HepG2 (cell line): ENCODE measurements around the gene ANXA9. TPM values are rescaled to one million over a fixed set of nuclear protein-coding genes. Genes with fewer than 3 reads are reported as not detected.

Experiments used
- ATAC-seq: fragments of 200-7000 bp; cut with Tn5 transposase; 3 replicates; pipeline ENCODE4 v1.9.1; 2020; ENCODE audit warnings: mild to moderate bottlenecking, moderate library complexity
- BruUV-seq: library from RNA; stranded (reverse); fragments of 400-500 nt; replicated peaks from 2 replicates; lab custom pipeline; 2021; lab: Mats Ljungman, UMichigan
- CTCF ChIA-PET: fragments of 300-600 bp; formaldehyde crosslinking; extraction: SDS; loops from one replicate; lab custom pipeline; 2021; ENCODE audit warnings: low total read pairs, inconsistent platforms, low intra/inter-chr PET ratio; lab: Yijun Ruan, JAX
- POLR2A ChIA-PET: fragments of 350-600 bp; sonication (Branson Sonifier 250); formaldehyde crosslinking; loops from one replicate; lab custom pipeline; 2020; ENCODE audit warnings: antibody characterized with exemption, inconsistent platforms; lab: Yijun Ruan, JAX
- DNase-seq: peaks from one replicate; pipeline ENCODE4 v3.0.0-alpha.2; 2015; ENCODE audit warnings: low spot score
- FAIRE-seq: peaks from 3 replicates; lab custom pipeline; 2011; peaks lifted over from hg19 to GRCh38; lab: Jason Lieb, UNC
- H2AFZ ChIP-seq: one replicate; pipeline ENCODE4 v1.6.1; 2011; ENCODE audit warnings: low read length, inconsistent platforms
- H3K27ac ChIP-seq: fragments of 300-600 bp; 3 replicates; pipeline ENCODE4 v1.8.0; 2011; ENCODE audit warnings: mixed run types, mild to moderate bottlenecking, mixed read lengths, low read length, inconsistent platforms; ENCODE audit not compliant: insufficient read depth; ENCODE audit errors: extremely low read length
- H3K27me3 ChIP-seq, 2 experiments: fragments of 200-600 bp in 1 of 2; 2 replicates in 1 of 2; 3 replicates in 1 of 2; pipeline versions ENCODE4 v1.6.0 to v1.8.0; 2011; ENCODE audit warnings: low read length in 2 of 2, mild to moderate bottlenecking in 2 of 2, moderate library complexity in 2 of 2, inconsistent platforms in 1 of 2; ENCODE audit not compliant: insufficient read depth in 2 of 2, control insufficient read depth in 1 of 2
- H3K36me3 ChIP-seq, 2 experiments: fragments of 200-600 bp in 1 of 2; replicated peaks in 1 of 2; 2 replicates in 1 of 2; 3 replicates in 1 of 2; pipeline versions ENCODE4 v1.5.1 to v1.8.0; 2011; ENCODE audit warnings: low read length in 2 of 2, inconsistent platforms in 1 of 2; ENCODE audit not compliant: insufficient read depth in 2 of 2, control insufficient read depth in 1 of 2
- H3K4me1 ChIP-seq: 2 replicates; pipeline ENCODE4 v1.5.1; 2012; ENCODE audit warnings: low read length, inconsistent platforms; ENCODE audit not compliant: insufficient read depth
- H3K4me2 ChIP-seq: 2 replicates; pipeline ENCODE4 v1.6.0; 2011; ENCODE audit warnings: low read depth, low read length, inconsistent platforms
- H3K4me3 ChIP-seq, 3 experiments: fragments of 200-600 bp in 1 of 3; sonication (generic), shearing (Covaris generic) in 1 of 3; replicated peaks in 1 of 3; 2 replicates each; pipeline ENCODE4 v1.5.1; 2011 to 2016; ENCODE audit warnings: low read length in 3 of 3, inconsistent platforms in 2 of 3, low read depth in 2 of 3, mild to moderate bottlenecking in 2 of 3, control low read depth in 1 of 3, mixed read lengths in 1 of 3; ENCODE audit not compliant: insufficient read depth in 1 of 3
- H3K79me2 ChIP-seq: one replicate; pipeline ENCODE4 v1.6.1; 2011; ENCODE audit warnings: low read length, inconsistent platforms; ENCODE audit not compliant: insufficient read depth
- H3K9ac ChIP-seq: 2 replicates; pipeline ENCODE4 v1.6.0; 2011; ENCODE audit warnings: mild to moderate bottlenecking, low read depth, low read length, inconsistent platforms; ENCODE audit not compliant: insufficient read depth
- H3K9me3 ChIP-seq: 2 replicates; pipeline ENCODE4 v1.5.1; 2012; ENCODE audit warnings: mild to moderate bottlenecking, low read length
- H4K20me1 ChIP-seq: 2 replicates; pipeline ENCODE4 v1.6.0; 2011; ENCODE audit warnings: inconsistent platforms, mild to moderate bottlenecking, low read length, moderate library complexity; ENCODE audit not compliant: insufficient read depth
- ARNTL ChIP-seq: sonication (generic); formaldehyde crosslinking; IDR thresholded peaks from 2 replicates; pipeline ENCODE4 v1.4.0; 2020; ENCODE audit warnings: mild to moderate bottlenecking, missing genetic modification reagents
- PAWR ChIP-seq: sonication (generic); formaldehyde crosslinking; IDR thresholded peaks from 2 replicates; pipeline ENCODE4 v1.4.0; 2020; ENCODE audit warnings: missing genetic modification reagents, mild to moderate bottlenecking, borderline replicate concordance
- ZKSCAN8 ChIP-seq: IDR thresholded peaks from 2 replicates; pipeline ENCODE4 v1.6.1; 2016; ENCODE audit warnings: borderline replicate concordance, missing genetic modification reagents, missing compliant biosample characterization
- ZMYM2 ChIP-seq: sonication (generic); formaldehyde crosslinking; IDR thresholded peaks from 2 replicates; pipeline ENCODE4 v1.8.0; 2022; ENCODE audit warnings: mild to moderate bottlenecking, missing genetic modification reagents
- WGBS: methylation state at CpG from one replicate; pipeline ENCODE4 v1.1.6; 2017; ENCODE audit warnings: low lambda C conversion rate; 5-methylcytosine and 5-hydroxymethylcytosine counted together
- in situ Hi-C: cut with HindIII; loops from 2 replicates; pipeline ENCODE4 v1.10.0; 2017; ENCODE audit warnings: low pct_unique_long_range_greater_than_20kb; ENCODE audit not compliant: extremely low pct_ligation_motif_present
- intact Hi-C: fragments of 100-400 bp; cut with micrococcal nuclease; formaldehyde crosslinking; loops from one replicate; pipeline ENCODE4 v1.10.0; 2022; ENCODE audit not compliant: unreplicated experiment
- polyA plus RNA-seq, 8 experiments: library from polyadenylated mRNA; depleted of rRNA in 3 of 8; stranded (reverse) in 7 of 8; unstranded in 1 of 8; fragments of >200 nt; fragmentation: Illumina TruSeq in 4 of 8; extraction: Trizol in 4 of 8; gene quantifications; 2 replicates each; pipeline versions ENCODE4 v1.2.1 to v1.2.3, GENCODE V29; 2011 to 2016; ENCODE audit warnings: low read depth in 4 of 8, missing spikeins in 1 of 8, mixed read lengths in 1 of 8; ENCODE audit not compliant: insufficient read depth in 1 of 8
- total RNA-seq, 5 experiments: library from RNA; depleted of rRNA; stranded (reverse); fragments of >200 nt; fragmentation: Illumina TruSeq; extraction: Trizol; gene quantifications; 2 replicates each; pipeline ENCODE4 v1.2.3, GENCODE V29; 2016; ENCODE audit warnings: low read depth in 1 of 5
- TF ChIP-seq, protein P1 (sequence below): sonication (generic); formaldehyde crosslinking; IDR thresholded peaks from 2 replicates; pipeline ENCODE4 v1.5.0; 2020; ENCODE audit warnings: mild to moderate bottlenecking, missing genetic modification reagents, borderline replicate concordance

Gene ANXA9
- total and polyA plus RNA-seq, 2 of the 13 experiments (the other 11 are each of a cell fraction or from before 2014, with no cell fraction given), result 13.3 to 23.9 TPM

DNA sequence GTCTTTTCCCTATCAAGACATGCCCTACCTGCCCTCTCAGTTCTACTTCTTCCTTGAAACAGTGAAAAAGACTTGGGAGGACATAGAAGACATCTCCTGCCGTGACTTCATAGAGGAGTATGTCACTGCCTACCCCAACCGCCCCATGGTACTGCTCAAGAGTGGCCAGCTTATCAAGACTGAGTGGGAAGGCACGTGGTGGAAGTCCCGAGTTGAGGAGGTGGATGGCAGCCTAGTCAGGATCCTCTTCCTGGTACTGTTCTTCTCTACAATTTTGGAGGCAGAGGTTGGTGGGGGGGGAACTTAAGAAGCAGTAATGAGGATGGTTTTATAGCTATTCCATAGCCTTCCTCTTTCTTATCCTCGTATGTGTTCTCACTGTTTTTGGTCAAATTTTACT lies 37.2 kb upstream of the ANXA9 start:
- H4K20me1 ChIP-seq, result no peaks in the 10 kb centered on the region
- in situ Hi-C loops (no loop called here), intact Hi-C loops (no loop called here)
- peaks cover 28 to 70% of the 10 kb centered on the region in 2 experiments for H3K36me3 ChIP-seq
- CTCF ChIA-PET, result interaction anchor here (1.5 kb wide), 1 partner anchor 35 kb away, joined by 4 read pairs; no protein-coding TSS in a partner anchor
- POLR2A ChIA-PET, result no interaction called here
- H3K9ac ChIP-seq, result no peak overlapping the region
- 97% methylated on average over 5 of the region's 5 CpGs for WGBS
- ATAC-seq (no peak), FAIRE-seq (no peak), DNase-seq (no peak)
- H2AFZ ChIP-seq, result no peak overlapping the region
- no peaks in the 10 kb centered on the region for H3K4me1 ChIP-seq
- TSS peak; percentile 44 for BruUV-seq
- H3K27ac ChIP-seq, result no peak overlapping the region
- no peak for TF ChIP-seq ZMYM2
- no peak for TF ChIP-seq ARNTL (CRISPR knock-in tag)
- no peak overlapping the region for H3K4me3 ChIP-seq
- no peaks in the 10 kb centered on the region for H3K79me2 ChIP-seq
- no peaks in the 10 kb centered on the region for H3K9me3 ChIP-seq
- no peak overlapping the region for H3K4me2 ChIP-seq
- no peaks in the 10 kb centered on the region for H3K27me3 ChIP-seq

DNA sequence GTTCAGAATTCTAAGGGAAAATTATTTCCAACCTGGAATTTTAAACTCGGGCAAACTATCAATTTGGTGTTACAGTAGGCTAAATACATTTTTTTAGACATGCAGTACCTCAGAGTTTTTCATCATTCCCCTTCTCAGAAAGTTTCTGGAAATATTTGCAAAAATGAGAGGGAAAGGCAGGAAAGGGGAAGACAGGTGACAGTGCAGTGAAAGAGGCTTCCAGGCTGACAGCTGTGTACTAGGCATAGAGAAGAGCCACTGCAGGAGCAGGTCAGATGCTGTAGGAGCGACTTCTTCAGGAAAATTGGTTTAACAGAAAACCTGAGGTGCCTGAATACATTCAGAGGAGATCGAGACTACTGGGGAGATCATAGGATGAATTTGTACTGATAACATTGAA lies 27.4 kb upstream of the ANXA9 start:
- H3K9ac ChIP-seq, result no peak overlapping the region
- CTCF ChIA-PET, result interaction anchor here (2.4 kb wide), 1 partner anchor 25 kb away, joined by 7 read pairs; no protein-coding TSS in a partner anchor
- no peak overlapping the region for H3K4me3 ChIP-seq
- no peak overlapping the region for H3K27ac ChIP-seq
- intact Hi-C loops, result no loop called here
- H3K27me3 ChIP-seq, result no peaks in the 10 kb centered on the region
- no TSS peak for BruUV-seq
- POLR2A ChIA-PET, result interaction anchor here (3.2 kb wide), 1 partner anchor 17 kb away, joined by 21 read pairs; no protein-coding TSS in a partner anchor
- ATAC-seq, result no peak
- in situ Hi-C loops, result no loop called here
- no peak for DNase-seq
- H3K79me2 ChIP-seq, result no peaks in the 10 kb centered on the region
- no peak overlapping the region for H3K4me2 ChIP-seq
- H3K9me3 ChIP-seq, result no peaks in the 10 kb centered on the region
- H4K20me1 ChIP-seq, result no peaks in the 10 kb centered on the region
- no peaks in the 10 kb centered on the region for H3K4me1 ChIP-seq
- 97% methylated on average over 3 of the region's 3 CpGs for WGBS
- H3K36me3 ChIP-seq, result peaks cover 14 to 47% of the 10 kb centered on the region in 2 experiments
- FAIRE-seq, result no peak
- H2AFZ ChIP-seq, result no peak overlapping the region
- TF ChIP-seq ZKSCAN8 (CRISPR knock-in tag) (no peak), PAWR (CRISPR knock-in tag) (no peak)
- TF ChIP-seq, protein P1, sequence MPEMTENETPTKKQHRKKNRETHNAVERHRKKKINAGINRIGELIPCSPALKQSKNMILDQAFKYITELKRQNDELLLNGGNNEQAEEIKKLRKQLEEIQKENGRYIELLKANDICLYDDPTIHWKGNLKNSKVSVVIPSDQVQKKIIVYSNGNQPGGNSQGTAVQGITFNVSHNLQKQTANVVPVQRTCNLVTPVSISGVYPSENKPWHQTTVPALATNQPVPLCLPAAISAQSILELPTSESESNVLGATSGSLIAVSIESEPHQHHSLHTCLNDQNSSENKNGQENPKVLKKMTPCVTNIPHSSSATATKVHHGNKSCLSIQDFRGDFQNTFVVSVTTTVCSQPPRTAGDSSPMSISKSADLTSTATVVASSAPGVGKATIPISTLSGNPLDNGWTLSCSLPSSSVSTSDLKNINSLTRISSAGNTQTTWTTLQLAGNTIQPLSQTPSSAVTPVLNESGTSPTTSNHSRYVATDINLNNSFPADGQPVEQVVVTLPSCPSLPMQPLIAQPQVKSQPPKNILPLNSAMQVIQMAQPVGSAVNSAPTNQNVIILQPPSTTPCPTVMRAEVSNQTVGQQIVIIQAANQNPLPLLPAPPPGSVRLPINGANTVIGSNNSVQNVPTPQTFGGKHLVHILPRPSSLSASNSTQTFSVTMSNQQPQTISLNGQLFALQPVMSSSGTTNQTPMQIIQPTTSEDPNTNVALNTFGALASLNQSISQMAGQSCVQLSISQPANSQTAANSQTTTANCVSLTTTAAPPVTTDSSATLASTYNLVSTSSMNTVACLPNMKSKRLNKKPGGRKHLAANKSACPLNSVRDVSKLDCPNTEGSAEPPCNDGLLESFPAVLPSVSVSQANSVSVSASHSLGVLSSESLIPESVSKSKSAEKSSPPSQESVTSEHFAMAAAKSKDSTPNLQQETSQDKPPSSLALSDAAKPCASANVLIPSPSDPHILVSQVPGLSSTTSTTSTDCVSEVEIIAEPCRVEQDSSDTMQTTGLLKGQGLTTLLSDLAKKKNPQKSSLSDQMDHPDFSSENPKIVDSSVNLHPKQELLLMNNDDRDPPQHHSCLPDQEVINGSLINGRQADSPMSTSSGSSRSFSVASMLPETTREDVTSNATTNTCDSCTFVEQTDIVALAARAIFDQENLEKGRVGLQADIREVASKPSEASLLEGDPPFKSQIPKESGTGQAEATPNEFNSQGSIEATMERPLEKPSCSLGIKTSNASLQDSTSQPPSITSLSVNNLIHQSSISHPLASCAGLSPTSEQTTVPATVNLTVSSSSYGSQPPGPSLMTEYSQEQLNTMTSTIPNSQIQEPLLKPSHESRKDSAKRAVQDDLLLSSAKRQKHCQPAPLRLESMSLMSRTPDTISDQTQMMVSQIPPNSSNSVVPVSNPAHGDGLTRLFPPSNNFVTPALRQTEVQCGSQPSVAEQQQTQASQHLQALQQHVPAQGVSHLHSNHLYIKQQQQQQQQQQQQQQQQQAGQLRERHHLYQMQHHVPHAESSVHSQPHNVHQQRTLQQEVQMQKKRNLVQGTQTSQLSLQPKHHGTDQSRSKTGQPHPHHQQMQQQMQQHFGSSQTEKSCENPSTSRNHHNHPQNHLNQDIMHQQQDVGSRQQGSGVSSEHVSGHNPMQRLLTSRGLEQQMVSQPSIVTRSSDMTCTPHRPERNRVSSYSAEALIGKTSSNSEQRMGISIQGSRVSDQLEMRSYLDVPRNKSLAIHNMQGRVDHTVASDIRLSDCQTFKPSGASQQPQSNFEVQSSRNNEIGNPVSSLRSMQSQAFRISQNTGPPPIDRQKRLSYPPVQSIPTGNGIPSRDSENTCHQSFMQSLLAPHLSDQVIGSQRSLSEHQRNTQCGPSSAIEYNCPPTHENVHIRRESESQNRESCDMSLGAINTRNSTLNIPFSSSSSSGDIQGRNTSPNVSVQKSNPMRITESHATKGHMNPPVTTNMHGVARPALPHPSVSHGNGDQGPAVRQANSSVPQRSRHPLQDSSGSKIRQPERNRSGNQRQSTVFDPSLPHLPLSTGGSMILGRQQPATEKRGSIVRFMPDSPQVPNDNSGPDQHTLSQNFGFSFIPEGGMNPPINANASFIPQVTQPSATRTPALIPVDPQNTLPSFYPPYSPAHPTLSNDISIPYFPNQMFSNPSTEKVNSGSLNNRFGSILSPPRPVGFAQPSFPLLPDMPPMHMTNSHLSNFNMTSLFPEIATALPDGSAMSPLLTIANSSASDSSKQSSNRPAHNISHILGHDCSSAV (CRISPR knock-in tag), result no peak
